Epithelial cell of proximal tubule (primary cell): Measurements from ENCODE around the gene RBBP6. TPM values are rescaled to one million over a fixed set of nuclear protein-coding genes. Genes with fewer than 3 reads are reported as not detected.

ENCODE experiments used
- DNase-seq: peaks from one replicate; pipeline ENCODE4 v3.0.0-alpha.2; 2011; ENCODE audit warnings: low read depth
- H3K4me3 ChIP-seq: 2 replicates; pipeline ENCODE4 v1.5.1; 2011; ENCODE audit warnings: low read depth, mild to moderate bottlenecking, low read length
- total RNA-seq: library from RNA; depleted of rRNA; stranded (reverse); fragments of >200 nt; gene quantifications from 2 replicates; pipeline ENCODE4 v1.2.3, GENCODE V29; 2015
- TF ChIP-seq, protein P1 (sequence below): conservative IDR thresholded peaks from 2 replicates; pipeline ENCODE4 v1.5.1; 2012; ENCODE audit warnings: low read depth, mild to moderate bottlenecking, low read length

RBBP6 gene
- total RNA-seq, 1 donor from 2014 or later = 16.8 TPM

DNA sequence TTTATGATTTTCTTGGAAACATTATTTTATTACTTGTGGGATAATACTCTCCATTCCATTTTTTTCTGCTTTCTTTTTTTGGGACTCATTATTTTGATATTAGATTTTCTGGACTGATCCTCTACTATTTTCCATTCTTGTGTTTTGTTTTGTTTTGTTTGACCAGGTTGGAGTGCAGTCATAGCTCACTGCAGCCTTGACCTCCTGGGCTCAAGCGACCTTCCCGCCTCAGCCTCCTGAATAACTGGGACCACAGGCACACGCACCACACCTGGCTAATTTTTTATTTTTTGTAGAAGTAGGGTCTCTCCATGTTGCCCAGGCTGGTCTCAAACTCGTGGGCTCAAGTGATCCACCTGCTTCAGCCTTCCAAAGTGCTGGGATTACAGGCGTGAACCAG, 44.1 kb downstream of the RBBP6 start:
- no peak for DNase-seq
- TF ChIP-seq, protein P1, sequence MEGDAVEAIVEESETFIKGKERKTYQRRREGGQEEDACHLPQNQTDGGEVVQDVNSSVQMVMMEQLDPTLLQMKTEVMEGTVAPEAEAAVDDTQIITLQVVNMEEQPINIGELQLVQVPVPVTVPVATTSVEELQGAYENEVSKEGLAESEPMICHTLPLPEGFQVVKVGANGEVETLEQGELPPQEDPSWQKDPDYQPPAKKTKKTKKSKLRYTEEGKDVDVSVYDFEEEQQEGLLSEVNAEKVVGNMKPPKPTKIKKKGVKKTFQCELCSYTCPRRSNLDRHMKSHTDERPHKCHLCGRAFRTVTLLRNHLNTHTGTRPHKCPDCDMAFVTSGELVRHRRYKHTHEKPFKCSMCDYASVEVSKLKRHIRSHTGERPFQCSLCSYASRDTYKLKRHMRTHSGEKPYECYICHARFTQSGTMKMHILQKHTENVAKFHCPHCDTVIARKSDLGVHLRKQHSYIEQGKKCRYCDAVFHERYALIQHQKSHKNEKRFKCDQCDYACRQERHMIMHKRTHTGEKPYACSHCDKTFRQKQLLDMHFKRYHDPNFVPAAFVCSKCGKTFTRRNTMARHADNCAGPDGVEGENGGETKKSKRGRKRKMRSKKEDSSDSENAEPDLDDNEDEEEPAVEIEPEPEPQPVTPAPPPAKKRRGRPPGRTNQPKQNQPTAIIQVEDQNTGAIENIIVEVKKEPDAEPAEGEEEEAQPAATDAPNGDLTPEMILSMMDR = no peak
- no peak overlapping the region for H3K4me3 ChIP-seq

DNA sequence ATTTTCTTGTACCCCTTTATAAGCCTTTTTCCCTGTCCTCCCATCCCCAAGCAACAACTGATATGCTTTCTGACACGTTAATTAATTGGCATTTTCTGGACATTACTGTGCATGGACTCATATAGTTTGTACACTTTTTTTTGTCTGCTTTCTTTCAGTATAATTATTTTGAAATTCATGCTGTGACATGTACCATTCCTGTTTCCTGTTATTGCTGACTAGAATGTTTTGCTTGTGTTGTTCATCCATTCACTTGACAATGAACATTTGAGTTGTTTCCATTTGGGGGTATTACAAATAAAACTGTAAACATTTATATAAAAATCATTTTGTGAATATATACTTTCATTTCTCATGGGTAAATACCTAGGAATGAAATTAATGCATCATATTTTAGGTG, 50.6 kb downstream of the RBBP6 start:
- H3K4me3 ChIP-seq = no peak overlapping the region
- no peak for DNase-seq
- TF ChIP-seq, protein P1 = no peak

DNA sequence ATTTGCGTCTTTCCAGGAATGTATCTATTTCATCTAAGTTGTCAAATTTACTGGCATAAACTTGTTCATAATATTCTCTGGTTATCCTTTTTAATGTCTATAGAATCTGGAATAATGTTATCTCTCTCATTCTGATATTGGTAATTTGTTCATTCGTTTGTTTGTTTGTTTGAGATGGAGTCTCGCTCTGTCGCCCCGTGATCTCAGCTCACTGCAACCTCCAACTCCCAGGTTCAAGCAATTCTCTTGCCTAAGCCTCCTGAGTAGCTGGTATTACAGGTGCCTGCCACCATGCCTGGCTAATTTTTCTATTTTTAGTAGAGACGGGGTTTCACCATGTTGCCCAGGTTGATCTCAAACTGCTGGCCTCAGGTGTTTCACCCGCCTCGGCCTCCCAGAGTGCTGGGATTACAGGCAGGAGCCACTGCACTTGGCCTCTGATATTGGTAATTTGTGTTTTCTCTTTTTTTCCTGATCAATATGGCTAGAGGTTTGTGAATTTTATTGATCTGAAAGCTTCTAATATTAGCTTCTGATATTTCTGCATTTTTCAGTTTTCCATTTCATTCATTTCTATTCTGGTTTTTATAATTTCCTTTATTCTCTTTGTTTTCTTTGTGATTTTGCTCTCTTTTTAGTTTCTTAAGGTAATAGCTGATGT, 59.5 kb downstream of the RBBP6 start:
- no peak for DNase-seq
- TF ChIP-seq, protein P1 = no peak

DNA sequence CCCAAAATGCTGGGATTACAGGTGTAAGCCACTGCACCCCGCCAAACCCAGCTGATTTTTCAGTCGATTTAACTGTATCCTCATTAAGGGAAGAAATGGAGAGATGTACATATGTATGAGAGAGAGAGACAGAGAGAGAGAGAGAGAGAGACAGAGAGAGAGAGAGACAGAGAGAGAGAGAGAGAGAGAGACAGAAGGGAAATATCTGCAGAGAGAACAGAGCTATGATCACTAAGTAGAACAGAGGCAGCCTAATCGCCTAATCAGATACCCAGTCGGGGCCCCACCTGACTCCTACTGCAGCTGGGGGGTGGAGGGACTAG, 70.0 kb downstream of the RBBP6 start:
- H3K4me3 ChIP-seq = peak overlapping the region; percentile 54
- no peak for DNase-seq
- TF ChIP-seq, protein P1 = no peak

More for the DNA sequence above, 59.5 kb downstream of the RBBP6 start:
- H3K4me3 ChIP-seq = no peak overlapping the region

DNA sequence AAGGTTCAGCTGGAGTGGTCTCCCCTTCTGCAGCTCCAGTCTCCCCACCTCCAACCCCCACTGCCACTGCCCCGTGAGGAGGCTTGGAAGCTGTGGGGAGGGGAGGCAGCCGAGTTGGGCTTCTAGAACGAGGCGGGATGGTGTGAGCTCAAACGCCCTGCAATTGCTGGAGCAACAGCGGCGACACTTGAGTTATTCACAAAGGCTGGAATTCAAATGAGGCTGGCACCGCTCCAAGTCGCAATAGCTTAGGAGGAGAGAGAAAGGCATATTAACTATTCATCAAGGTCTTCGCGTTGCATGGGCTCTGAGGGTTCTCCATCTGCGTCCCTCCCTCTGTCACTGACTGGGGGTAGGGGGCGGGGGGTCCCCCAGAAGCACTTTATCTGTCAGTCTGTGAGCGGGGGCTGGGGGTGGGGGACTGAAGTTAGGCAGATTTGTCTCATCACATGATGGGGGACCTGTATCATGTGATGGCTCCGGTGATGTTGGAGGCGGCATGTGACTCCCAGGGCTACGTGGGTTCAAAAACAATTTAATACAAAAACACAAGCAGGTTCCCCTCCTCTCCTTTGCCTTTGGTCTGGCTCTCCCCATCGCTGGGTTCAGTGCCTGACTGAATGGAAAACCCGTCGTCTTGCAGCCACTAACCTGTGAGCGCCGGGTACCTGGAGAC, 70.5 kb downstream of the RBBP6 start:
- TF ChIP-seq, protein P1 = no peak
- H3K4me3 ChIP-seq = peak overlapping the region; percentile 54
- DNase-seq = peak; percentile 30

DNA sequence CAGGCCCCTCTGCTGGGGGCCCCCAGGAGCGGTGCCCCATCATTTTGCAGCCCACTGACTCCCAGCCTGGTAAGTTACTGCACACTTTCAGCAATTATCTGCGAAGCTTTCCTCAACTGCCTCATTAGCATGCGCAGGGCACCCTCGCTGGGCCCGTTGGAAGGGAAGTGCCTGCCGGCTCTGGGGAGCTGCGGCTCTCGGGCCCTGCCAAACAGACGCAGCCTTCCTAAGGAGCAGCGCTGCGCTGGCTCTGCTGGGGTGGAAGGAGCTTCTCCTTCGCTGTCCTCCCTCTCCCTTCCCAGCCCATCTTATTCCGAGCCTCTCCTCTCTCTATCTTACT, 71.0 kb downstream of the RBBP6 start:
- peak overlapping the region; percentile 54 for H3K4me3 ChIP-seq
- TF ChIP-seq, protein P1 = no peak
- DNase-seq = no peak

DNA sequence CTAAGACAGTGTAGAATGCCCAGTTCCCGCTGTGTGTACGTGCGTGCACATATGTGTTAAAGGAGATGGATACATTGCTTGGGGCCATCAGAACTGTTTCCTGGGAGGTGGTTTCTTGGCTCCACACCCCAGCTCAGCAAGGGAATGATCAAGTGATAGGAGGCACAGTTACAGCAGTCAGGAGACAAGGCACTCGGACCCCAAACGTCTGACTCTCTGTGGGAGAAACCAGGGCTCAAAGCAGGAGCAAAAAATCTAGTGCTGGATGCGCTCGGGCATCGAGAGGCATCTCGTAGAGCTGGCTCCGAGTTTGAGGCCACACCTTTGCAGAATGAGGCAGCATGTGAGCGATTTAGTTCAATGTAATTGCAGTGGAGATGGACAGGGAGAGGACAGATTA, 71.9 kb downstream of the RBBP6 start:
- DNase-seq = no peak
- H3K4me3 ChIP-seq = no peak overlapping the region
- TF ChIP-seq, protein P1 = no peak
